T-helper 22 cell (primary cell): ENCODE data around the gene GUF1.

Experiments
- DNase-seq: peaks from one replicate; pipeline ENCODE4 v3.0.0-alpha.2; 2020; ENCODE audit warnings: low read depth

GUF1 gene, protein sequence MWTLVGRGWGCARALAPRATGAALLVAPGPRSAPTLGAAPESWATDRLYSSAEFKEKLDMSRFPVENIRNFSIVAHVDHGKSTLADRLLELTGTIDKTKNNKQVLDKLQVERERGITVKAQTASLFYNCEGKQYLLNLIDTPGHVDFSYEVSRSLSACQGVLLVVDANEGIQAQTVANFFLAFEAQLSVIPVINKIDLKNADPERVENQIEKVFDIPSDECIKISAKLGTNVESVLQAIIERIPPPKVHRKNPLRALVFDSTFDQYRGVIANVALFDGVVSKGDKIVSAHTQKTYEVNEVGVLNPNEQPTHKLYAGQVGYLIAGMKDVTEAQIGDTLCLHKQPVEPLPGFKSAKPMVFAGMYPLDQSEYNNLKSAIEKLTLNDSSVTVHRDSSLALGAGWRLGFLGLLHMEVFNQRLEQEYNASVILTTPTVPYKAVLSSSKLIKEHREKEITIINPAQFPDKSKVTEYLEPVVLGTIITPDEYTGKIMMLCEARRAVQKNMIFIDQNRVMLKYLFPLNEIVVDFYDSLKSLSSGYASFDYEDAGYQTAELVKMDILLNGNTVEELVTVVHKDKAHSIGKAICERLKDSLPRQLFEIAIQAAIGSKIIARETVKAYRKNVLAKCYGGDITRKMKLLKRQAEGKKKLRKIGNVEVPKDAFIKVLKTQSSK

DNA sequence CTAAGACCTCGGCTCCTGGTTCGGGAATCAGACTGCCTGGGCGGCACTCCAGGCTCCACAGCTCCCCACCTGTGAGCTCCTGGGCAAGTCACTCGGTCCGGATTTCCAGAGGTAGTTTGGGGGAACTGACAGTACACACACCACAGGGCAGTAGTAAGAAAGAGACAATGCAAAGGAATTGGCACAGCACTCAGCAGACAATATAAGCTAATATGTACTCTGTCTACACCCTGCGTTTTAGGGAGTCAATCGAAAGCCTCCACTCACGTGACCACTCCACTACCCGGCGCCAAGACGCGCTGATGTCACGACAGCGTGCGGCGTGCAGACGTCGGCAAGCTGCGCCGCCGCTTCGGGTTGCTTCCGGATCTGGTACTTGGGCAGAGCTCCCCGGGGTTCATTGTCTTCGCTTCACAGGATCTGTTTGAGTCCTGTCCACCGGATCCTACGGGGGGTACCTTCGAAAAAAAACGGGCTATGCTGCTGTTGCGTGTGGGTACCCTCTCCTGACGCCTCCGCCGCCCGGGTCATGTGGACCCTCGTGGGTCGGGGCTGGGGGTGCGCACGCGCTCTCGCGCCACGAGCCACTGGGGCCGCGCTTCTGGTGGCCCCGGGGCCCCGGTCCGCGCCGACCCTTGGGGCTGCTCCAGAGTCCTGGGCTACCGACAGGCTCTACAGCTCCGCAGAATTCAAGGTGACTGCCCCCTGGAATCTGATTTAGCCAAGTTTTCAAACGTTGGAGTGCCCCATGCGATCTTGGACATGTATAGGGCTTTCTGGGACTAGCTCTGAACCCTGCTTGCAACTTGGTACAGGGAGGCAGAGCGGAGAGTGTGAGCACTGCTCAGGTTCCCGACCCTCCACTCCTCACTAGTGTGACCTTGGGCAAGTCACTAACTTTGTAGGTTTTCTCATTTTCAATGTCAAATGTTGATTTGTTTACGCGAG lies at the start of gene GUF1:
Gene GUF1 (plus strand): TSS at position 327 of the 948 bp plus-strand sequence. CDS start 203 bp downstream, at position 530.
- peak; percentile 80 for DNase-seq

DNA sequence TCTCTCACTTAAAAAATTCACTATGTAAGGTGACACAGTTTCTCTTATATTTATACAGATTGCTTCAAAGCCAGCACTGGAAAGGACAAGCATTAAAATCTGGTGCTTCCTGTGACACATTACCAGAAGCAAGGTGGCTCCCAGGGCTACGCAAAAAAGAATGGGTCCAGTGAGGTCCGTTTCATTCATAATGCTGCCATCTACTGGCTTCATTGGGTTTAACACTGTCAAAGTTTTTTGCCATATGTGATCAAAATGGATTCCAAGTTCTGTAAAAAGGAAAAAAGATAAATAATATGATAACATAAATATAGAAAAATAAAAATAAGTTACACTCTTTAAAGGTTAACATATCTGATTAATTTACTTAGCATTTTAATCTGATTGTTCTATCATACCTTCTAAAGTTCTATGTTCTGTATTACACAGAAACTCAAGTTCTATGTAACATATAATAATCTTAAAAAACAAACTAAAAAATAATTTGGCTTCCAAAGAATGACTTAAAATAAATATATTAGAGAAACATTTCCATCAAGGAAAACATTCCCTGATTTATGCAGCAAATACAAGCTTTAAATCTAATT lies 48.8 kb upstream of the GUF1 start:
- peak; percentile 1 for DNase-seq

DNA sequence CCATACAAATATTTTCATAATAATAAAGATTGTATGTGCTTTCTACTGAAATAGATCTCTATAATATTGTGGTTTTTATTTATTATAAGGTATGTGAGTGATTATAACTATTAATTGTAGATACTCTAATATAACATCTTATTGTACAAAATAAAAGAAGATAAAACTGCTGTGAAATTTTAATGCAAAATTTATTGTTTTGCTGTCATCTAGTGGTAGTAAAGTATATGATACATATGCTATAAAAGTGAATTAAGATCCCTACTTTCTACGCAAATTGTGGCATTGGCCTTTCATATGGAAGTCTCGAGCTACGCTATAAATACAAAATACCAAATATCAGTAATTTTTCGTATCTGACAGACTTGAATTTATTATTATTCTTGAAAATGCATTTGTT lies 46.1 kb upstream of the GUF1 start:
- DNase-seq = no peak

DNA sequence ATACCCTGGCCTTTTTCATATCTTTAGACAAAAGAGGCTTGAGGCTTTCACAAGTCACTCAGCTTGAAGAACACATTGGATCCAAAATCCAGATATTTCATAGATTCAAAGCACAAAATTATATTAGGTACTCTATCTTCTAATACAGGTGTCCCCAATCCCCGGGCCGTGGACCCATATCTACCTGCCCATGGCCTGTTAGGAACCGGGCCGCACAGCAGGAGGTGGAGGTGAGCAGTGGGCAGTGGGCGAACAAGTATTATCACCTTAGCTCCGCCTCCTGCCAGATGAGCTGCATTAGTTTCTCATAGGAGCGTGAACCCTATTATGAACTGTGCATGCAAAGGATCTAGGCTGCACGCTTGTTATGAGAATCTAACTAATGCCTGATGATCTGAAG lies 45.5 kb upstream of the GUF1 start:
- no peak for DNase-seq

DNA sequence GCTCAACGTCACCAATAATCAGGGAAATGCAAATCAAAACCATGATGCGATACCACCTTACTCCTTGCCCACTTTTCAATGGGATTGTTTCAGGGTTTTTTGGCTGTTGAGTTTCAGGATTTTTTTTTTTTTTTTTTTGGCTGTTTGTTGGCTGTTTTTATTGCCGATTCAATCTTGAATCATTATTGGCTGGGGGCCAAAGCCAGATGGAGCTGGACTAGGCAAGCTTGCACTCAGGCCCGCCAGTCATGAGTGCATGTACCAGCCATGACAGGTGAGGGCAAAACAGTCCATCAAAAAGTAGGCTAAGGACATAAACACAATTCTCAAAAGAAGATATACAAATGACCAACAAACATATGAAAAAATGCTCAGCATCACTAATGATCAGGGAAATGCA lies 40.1 kb upstream of the GUF1 start:
- no peak for DNase-seq

DNA sequence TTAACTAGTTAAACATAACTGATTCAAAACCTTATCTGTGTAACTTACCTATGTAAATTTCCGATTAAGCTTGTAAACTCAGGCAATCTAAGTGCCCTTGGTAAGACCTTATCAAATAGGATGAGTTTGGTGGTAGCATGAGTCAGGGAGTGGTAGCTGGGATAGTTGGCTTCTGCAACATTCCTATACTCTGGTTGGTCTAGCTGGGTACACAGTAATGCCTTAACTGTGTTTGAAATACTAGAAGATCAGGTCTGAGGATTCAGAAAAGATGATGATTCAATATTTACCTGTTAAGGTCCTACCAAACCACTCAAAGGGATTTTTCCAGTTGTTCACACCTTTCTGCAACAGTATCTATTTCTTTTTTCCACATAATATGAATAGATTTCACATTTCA lies 32.1 kb upstream of the GUF1 start:
- DNase-seq = no peak

DNA sequence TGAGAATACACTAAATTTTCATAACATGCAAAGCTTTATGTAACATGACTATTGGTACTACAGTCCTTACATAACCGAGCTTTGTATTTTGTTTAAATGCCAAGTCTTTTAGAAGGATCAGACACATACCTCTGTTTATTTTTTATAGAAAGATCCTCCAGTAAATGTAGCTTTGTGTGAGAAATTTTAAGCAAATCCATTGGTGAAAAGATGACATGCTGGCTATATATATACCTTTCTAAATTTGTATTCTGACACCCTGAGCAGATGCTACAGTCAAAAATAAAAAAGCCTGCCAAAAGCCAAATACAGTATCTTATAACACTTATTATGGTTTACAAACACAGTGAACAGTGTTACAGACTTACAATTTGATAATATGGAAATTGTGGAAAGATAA lies 26.8 kb upstream of the GUF1 start, which contains the start of gene YIPF7:
Gene YIPF7 (minus strand): TSS at position 201 of the 400 bp plus-strand sequence. CDS start 1,525 bp downstream, outside the sequence.
- DNase-seq = no peak

DNA sequence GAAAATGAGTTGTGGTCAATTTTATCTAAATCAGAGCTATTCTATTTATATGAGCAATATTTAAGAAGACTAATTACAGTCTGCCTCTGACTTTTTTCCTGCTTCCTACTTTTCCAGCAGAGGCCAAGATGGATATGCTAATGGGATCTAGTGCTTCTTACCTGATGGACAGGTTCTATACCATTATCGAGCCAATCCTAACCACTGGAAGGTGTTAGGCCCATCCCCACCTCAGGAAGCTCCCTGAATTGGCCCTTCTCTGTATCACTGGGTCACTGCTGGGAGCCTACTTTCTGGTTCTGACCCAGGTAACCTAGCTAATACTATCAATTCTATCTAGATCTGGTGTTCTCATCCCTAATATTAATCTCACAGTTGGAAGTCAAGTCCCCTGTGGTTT lies 26.2 kb upstream of the GUF1 start:
- DNase-seq = no peak

DNA sequence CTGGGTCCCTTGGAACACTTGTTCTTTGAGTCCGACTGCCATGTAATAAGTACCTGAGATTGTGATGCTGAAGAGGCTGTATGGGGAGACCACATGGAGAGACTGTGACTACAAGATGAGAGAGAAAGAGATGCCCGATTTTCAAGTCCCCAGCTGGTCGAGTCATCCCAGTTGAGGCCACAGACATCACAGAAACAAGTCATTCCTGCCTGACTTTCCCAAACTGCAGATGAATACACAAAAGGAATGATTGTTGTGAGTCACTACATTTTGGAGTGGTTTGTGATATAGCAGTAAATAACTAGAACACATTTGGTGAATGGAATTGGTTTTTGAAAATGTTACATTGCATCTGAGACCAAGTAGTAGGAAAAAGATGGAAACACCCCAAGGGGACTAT lies 17.8 kb upstream of the GUF1 start:
- DNase-seq = no peak

DNA sequence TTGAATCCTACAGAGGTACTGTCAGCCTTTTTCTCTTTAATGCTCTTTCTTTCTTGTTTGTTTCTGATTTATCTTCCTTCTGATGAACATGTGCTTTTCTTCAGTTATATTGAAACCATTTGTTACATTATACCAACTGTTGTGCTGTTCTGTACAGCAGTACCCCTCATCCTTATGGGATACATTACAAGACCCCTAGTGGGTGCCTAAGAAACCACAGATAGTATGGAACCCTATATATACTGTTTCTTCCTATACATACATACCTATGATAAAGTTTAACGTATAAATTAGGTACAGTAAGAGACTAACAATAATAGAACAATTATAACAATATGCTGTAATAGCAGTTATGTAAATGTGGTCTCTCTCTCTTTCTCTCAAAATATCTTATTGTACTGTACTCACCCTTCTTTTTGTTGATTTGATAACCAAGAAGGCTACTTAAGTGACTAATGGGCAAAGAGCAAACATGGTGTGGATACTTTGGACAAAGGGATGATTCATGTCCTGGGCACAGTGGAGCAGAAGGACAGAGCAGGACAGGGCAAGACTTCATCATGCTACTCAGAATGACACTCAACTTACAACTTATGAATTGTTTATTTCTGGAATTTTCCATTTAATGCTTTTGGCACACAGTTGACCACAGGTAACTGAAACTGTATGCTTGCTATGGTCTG lies 16.1 kb upstream of the GUF1 start:
- DNase-seq = no peak

DNA sequence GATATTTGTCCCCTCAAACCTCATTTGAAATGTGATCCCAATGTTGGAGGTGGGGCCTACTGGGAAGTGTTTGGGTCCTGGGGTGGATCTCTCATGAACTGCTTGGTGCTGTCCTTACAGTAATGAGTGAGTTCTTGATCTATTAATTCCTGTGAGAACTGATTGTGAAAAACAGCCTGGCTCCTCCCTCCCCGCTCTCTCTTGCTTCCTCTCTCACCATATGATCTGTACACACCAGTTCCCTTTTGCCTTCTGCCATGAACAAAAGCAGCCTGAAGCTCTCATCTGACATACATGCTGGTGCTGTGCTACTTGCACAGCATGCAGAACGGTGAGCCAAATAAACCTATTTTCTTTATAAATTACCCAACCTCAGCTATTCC lies 15.6 kb upstream of the GUF1 start:
- no peak for DNase-seq

DNA sequence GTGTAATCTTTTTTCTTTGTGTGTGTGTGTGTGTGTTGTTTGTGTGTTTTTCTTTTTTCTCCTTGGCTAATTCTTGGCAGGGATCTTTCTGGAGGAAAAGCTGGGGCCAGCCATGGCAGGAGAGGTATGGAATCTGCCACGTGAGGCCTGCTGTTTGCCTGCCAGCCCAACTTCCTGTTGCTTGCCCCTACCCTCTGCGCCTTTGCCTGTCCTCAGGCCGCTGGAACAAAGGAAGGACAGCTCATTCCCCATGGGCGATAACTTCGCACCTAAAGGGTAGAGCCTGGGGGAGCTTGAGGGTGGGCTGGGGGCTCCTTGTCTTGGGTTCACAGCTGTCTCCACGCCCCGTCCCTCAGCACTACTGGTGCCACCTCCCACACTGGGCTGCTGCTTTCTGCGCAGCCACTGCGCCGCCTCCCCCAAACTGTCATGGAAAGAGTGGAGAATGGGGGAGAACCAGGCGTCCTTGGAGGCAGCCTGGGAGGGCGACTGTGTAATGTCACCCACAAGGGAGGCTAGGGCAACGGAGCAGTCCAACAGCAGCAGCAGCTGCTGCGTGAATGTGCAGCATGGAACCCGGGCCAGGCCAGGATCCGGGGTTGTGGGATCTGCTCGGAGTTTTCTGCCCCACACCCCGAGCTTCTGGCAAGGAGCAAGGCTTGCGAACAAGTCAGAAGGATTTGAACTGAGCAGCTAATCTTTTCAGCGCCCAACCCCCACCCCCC lies 14.5 kb upstream of the GUF1 start:
- DNase-seq = no peak

DNA sequence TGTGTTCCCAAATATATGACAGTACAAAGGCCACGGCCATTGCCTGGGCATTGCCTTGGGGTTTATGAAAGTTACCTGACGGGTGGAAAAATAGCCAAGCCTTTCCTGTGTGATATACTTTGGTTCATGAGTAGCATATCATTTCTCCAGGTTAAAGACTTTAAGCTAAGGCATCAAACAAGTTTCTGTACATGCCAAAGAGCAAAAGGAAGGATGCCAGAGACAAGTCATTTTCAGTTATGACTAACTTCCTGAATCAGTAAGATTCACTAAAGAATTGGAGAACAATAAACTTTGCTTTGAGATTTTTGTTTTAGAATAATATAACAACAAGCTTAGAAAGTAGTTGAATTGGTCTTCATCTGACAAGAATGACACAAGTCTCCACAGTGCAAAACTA lies 9.7 kb upstream of the GUF1 start:
- DNase-seq = no peak

DNA sequence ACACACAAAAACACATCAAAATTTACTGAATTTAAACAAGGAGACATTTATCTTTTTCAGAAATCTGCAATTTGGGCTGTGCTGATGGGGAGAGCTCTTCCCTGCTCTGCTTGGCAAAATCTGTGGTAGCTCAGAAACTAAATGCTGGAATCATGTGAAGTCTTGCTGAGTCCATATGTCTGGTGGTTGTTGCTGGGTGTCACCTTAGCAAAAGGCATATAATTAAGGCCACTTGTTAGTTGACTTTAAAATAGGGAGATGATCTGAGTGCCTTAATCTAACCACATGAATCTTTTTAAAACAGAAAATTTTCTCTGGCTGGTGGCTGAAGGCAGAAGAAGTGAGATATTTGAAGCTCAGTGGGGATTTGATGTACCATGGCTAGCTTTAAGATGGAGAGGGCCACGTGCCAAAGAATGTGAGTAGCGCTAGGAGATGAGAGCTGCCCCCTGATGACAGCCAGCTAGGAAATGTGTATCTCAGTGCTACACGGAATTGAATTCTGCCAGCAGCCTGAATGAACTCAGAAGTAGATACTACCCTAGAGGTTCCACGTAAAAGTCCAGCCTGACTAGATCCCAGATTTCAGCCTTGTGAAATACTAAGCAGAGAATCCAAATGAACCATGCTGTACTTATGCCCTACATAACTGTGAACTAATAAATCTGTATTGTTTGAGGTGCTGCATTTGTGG lies 7.6 kb upstream of the GUF1 start:
- no peak for DNase-seq

DNA sequence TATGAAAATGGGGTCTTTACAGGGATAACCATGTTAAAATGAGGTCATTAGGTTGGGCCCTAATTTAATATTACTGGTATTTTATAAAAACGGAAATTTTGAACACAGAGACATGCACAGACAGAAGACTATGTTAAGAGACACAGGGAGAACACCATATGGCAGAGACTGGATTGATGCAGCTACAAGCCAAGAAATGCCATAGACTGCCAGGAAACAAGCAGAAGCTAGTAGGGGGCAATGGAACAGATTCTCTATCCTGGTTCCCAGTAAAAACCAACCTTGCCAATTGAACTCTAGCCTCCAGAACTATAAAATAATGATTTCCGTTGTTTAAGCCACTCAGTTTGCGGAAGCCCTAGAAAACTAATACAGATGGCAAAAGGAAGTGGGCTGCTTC lies 6.6 kb upstream of the GUF1 start:
- no peak for DNase-seq

DNA sequence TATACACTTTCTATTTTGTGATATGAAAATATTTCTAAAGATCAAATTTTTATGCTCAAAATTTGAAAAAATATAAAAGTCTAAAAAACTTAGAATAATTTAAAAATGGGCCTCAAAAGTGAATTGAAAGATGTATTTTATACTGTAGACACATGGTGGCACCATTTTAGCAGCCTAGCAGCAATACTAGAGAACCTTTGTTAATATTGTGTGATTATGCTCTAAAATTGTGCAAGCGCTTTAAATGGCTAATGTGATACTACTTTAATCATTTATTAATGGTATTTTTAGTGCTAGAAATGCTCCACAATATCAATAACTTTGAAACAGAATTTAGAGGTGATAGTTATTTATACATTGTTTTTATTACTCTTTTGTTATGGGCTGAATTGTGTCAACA lies 3.7 kb upstream of the GUF1 start:
- DNase-seq = no peak

DNA sequence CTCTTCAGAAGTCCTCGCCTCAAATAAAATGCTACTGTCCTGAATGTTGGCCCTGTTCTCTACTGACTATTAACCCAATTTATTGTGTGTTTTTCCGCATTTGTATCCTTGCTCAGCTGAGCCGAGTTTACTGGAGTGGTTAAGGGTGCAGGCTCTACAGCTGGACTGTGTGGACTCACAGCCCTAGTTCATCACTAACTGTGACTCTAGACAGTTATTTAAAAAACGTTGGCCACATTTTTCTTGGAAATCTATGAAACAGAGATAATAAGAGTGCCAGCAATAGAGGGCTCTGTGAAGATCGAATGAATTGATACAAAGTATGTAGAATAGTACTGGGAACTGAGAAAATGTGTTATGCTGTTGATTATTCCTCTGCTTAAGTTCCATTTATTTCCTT lies 2.9 kb upstream of the GUF1 start:
- no peak for DNase-seq

DNA sequence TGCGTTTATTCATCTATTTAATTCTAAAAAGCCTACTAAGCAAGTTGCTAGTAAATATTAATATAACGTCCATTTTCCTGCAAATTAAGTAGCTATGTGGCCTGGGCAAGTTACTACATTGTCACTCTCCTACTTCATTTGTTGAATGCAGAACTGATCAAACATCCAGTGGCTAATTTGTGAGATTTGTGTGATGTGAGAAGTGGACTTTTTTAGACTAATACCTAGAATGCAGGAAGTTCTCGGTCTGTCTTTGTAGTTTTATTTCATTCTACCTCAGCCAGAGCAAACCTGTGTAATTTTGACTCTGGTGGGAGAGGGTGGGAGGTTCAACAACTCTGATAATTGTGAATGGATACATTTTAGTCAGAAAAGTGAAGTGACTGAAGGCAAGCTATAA lies 840 bp downstream of the GUF1 start:
- DNase-seq = no peak

DNA sequence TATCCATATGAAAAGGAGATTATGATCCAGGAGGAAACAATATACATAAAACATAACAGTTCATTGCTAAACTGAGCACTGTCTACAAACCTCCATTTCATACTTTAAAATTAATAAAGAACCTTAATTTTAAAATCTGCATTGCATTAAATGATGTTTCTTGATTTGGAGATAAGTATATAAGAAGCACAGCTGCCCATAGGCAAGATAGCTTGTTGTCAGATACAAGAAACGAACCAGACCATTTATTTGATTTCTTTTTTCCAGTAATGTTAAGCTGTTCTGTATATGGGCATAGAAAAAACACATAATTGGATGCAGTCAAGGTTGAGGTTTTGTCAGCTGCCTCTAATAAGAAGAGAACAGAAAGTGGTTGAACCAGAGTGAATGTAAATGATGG lies 6.4 kb downstream of the GUF1 start:
- no peak for DNase-seq

DNA sequence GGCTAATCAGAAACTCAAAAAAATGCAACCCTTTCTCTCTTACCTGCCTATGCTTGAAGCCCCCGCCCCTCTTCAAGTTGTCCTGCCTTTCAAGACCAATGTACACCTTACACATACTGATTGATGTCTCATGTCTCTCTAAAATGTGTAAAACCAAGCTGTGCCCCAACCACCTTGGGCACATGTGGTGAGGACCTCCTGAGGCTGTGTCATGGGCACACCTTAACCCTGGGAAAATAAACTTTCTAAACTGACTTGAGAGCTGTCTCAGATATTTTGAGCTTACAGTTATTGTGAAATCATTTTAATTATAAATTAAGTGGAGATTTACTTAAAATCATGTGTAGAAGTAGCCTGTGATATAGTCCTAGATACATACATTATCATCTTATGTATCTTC lies 22.2 kb downstream of the GUF1 start:
- DNase-seq = no peak
